ENCODE results near the gene SNIP1.
"Not testable (repeated sequence)": the region's sequence is repeated elsewhere in the genome, so short reads cannot be mapped to it uniquely, and the experiment has no call there.

The SNIP1 gene

GRCh38 chr1:37513795-37514349 is 40.2 kb downstream of the SNIP1 start:
- peak; percentile 48 for DNase-seq (ENCODE audit: low read depth)

DNA sequence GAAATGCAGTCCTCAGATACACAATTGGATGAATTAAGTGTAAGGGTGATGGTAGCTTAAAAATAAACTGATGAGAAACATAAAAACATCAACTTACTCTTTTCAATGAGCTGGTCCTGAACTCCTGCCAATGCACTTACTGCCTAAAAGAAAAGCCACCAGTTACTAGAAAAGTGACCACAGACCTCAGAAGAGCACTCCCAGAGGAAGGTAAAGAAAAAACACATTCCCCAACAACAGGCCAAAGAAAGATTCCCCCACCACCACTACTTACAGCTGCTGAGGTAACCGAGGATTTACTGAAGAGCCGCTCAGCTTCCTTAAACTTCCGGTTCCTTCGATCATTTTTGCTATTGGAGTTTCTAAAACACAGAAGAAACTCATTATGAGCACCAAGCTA is 44.9 kb downstream of the SNIP1 start:
- DNase-seq (ENCODE audit: low read depth) = no peak

- DNase-seq (ENCODE audit: low read depth) = no peak
These were observed 47.4 kb downstream of the SNIP1 start for GRCh38 chr1:37506740-37507139.

DNA sequence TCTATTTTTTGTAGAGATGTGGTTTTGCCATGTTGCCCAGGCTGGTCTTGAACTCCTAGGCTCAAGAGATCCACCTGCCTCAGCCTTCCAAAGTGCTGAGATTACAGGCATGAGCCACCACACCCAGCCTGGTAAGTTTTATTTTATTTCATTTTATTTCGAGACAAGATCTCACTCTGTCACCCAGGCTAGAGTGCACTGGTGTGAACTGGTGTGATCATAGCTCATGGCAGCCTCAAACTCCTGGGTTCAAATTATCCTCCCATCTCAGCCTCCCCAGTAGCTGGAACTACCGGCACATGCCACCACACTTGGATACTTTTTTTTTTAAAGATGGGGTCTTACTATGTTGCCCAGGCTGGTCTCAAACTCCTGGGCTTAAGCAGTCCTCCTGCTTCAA is 51.3 kb downstream of the SNIP1 start:
- DNase-seq (ENCODE audit: low read depth) = not testable (repeated sequence)

DNA sequence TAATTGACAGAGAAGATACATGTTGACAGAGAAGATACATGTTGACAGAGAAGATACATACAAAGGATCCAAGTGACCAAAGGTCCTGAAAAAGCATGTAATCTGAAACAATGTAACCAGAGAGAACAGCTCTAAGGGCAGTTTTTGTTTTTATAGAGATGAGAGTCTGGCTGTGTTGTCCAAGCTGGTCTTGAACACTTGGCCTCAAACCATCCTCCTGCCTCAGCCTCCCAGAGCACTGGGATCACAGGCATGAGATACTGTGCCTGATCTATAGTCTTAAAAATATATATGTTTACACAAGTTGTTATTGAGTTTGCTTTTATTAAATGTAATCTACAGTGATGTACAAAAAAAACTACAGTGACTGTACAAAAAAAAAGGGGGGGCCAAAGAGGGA is 52.0 kb downstream of the SNIP1 start:
- DNase-seq (ENCODE audit: low read depth) = no peak

GRCh38 chr1:37501661-37502060 is 52.4 kb downstream of the SNIP1 start:
- DNase-seq (ENCODE audit: low read depth) = no peak

DNA sequence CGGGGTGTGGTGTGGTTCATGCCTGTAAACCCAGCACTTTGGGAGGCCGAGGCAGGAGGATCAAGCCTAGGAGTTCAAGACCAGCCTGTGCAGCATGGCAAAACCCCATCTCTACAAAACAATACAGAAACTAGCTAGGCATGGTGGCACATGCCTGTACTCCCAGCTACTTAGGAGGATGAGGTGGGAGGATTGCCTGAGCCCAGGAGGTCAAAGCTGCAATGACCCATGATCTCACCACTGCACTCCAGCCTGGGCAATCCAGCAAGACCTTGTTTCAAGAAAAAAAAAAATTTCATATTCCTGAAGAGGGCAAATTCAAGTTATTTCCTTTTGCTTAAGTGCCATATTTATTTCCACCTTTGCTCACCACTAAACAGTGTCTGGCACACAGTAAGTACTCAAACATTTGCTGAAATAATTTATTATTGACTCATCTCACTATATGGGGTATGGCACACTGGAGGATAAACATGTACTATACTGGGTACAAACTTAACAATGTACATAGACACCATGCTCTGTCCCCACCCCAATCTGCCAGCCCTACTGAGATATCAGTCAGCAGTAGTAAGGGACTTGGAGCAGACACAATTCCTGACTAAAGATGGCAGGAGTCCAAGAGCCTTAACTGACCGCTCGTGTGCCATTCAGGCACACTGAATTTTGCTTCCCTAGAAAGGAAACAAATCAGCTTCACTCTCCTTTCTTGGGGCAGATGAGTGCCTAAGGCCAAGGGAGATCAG is 55.0 kb downstream of the SNIP1 start:
- no peak for DNase-seq (ENCODE audit: low read depth)

DNA sequence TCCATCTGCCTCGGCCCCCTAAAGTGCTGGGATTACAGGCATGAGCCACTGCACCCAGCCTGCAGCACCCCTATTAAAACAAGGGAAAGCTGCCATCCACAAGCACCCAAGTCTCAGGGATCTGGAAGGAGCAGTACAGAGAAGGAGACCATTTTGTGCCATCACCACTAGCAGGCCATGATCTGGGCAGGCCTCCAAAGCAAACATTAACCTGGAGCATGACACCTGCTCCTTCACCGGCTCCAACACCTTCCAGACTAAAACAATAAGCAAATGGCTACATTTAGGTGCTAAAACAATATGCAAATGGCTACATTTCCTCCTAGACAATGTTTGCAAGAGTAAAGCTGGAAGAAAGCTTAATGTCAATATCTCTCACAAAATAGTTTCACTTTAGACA is 56.3 kb downstream of the SNIP1 start:
- no peak for DNase-seq (ENCODE audit: low read depth)

GRCh38 chr1:37495875-37496274 is 58.2 kb downstream of the SNIP1 start:
- no peak for DNase-seq (ENCODE audit: low read depth)

DNA sequence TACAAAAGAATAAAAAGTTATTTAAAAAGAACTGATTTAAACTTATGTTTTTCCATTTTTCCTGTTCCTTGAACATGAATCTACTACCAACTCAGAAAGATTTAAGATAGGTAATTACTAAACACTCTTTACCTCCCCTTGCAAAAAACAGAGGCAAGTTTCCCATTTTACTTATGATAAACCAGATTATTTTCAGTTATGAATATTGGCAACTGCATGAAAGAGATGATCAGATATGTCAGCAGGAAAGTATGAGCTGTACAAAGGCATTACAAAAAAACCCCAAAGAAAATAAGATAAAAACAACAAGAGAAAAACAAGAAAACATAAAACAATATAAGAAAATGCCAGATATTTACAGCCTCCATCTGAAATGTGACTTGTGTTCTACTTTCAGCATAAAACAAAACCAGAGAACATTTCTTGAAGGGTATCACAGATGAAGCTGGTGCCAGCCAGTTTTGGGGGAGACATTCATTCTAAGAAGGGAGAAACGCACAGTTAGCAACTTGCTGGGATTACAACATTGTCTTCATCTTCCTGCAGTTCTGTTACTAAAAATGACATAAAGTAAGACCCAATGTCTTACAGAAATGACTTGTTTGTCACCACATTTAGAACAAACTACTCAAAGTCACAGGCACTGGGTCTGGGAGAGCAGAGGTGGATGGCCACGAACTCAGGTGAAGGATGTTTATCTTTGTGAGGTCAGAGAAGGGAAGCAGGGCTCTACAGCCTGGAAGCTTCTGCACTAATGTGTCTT is 60.6 kb downstream of the SNIP1 start:
- no peak for DNase-seq (ENCODE audit: low read depth)

- DNase-seq (ENCODE audit: low read depth) = no peak
These were observed 66.5 kb downstream of the SNIP1 start for GRCh38 chr1:37487619-37487984.

- DNase-seq (ENCODE audit: low read depth) = peak; percentile 74
These were observed 67.1 kb downstream of the SNIP1 start for GRCh38 chr1:37486680-37487618.

GRCh38 chr1:37485902-37486679 is 68.0 kb downstream of the SNIP1 start:
- no peak for DNase-seq (ENCODE audit: low read depth)

Measured in stimulated activated CD8-positive, alpha-beta memory T cell treated with anti-CD3 and anti-CD28 coated beads, Interleukin-4, amount 100 ng/mL, for 24 hours (primary cell).